Neural cell (in vitro differentiated cells): ENCODE data around the gene ADAMTS6.

Experiments used
- CTCF ChIP-seq: fragments of 450-650 bp; IDR thresholded peaks from 2 replicates; pipeline ENCODE4 v1.5.1; 2014; ENCODE audit warnings: antibody characterized with exemption, mild to moderate bottlenecking, moderate library complexity; ENCODE audit not compliant: poor library complexity, severe bottlenecking
- EZH2 ChIP-seq: fragments of 200-600, 300-800 bp; shearing (Covaris generic), sonication (generic); IDR thresholded peaks from 2 replicates; pipeline ENCODE4 v1.6.1; 2014; ENCODE audit warnings: antibody characterized with exemption, low read length, borderline replicate concordance, mild to moderate bottlenecking; ENCODE audit not compliant: insufficient read depth, poor library complexity, severe bottlenecking
- MXI1 ChIP-seq: fragments of 450-650 bp; conservative IDR thresholded peaks from 2 replicates; pipeline ENCODE4 v1.6.1; 2014; ENCODE audit warnings: antibody characterized with exemption, mild to moderate bottlenecking; ENCODE audit not compliant: poor library complexity, severe bottlenecking
- POLR2AphosphoS5 ChIP-seq: IDR thresholded peaks from 2 replicates; pipeline ENCODE4 v1.6.1; 2012
- REST ChIP-seq: IDR thresholded peaks from 2 replicates; pipeline ENCODE4 v1.6.1; 2012; ENCODE audit warnings: borderline replicate concordance
- SMC3 ChIP-seq: fragments of 450-650 bp; conservative IDR thresholded peaks from 2 replicates; pipeline ENCODE4 v1.6.1; 2014; ENCODE audit warnings: antibody characterized with exemption, mild to moderate bottlenecking, moderate library complexity; ENCODE audit not compliant: poor library complexity

GRCh38 chr5:65102976-65103711, 378.6 kb downstream of the ADAMTS6 start:
- TF ChIP-seq CTCF, result no peak
- no peak for TF ChIP-seq MXI1
- no peak for TF ChIP-seq SMC3
- no peak for TF ChIP-seq POLR2AphosphoS5
- TF ChIP-seq EZH2, result no peak
- TF ChIP-seq REST, result no peak
